Measurements from ENCODE around the gene CDK4.

CDK4 gene

DNA sequence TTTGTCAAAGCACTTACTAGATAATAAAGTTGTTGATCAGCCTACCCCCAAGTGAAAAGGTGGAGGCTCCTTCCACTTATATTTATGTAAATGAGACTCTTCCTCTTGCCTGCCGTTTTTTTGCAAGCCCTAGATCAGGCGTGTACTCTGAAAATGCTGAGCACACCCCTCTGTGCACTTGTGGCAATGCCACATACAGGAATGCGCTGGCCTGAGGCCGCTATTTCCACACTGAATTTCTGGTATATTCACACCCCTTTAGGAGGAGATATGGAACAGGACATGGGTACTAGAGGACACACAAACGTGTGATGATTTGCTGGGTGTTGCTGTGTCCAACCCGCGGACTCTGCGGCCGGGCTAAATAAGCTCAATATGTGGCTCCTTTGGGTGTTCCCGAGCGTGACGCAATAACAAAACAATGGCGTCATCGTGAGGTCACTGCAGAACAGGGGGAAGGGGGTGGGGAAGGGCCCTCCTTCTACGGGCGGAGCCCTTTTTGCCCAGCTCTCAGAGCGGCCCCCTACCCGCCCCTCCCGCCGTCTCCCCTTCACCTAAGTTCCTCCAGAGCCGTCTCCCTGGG lies 7.8 kb downstream of the CDK4 start:
- TF ChIP-seq TAF1 (IDR thresholded peaks at IDR 0.05; ENCODE audit: borderline replicate concordance, insufficient read depth, low read length) (no peak), POLR2AphosphoS5 (IDR thresholded peaks at IDR 0.05; ENCODE audit: low read depth, low read length) (no peak), REST (IDR thresholded peaks at IDR 0.05; ENCODE audit: insufficient read depth in 1 of 2, low read depth in 2 of 2, low read length in 2 of 2) (no peak), FOXP2 (optimal IDR thresholded peaks at IDR 0.05; ENCODE audit: borderline replicate concordance, extremely low read depth, extremely low read length, insufficient read depth) (no peak), SIN3A (IDR thresholded peaks at IDR 0.05; ENCODE audit: borderline replicate concordance, insufficient read depth, low read length) (no peak)

- TF ChIP-seq TAF1 (IDR thresholded peaks at IDR 0.05; ENCODE audit: borderline replicate concordance, insufficient read depth, low read length), result no peak
These were observed 8.3 kb downstream of the CDK4 start for GRCh38 chr12:57743769-57744168.

DNA sequence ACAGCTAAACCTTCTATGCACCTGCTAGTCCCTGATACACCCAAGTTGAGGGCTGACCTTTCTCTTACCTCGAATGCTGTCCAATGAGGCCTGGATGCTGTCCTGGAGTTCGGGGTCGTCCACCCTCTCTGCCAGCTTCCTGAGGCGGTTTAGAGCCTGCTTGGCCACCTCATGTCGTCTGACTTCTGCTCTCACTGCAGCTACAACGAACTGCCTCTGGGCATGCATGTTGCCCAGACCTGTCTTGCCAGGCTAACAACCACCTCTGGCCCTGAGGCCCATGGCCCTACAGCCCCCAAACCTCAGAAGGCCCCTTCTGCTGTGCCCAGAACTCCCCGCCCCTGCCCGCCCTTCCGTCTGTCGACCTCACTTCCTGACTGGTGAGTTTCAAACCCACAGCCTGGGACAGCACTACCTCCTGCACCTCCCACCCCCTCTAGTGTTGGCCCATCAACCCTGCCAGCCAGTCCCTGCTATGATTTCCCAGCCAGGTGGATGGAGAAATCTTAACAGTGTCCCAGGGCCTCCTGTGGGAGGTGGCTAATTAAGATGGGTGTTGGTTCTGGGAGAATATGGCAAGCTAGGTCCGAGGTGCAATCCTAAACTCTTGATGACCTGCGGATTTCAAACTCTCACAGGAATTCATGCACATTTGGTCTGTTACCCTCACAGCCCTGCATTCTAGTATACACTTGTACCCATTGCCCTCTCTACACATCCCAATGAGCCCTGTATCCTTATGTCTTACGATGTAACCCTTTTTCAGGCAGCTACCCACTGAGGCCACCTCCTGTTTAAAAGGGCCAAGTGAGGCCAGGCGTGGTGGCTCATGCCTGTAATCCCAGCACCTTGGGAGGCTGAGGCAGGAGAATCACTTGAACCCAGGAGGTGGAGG lies 10.0 kb downstream of the CDK4 start:
- TF ChIP-seq POLR2AphosphoS5 (IDR thresholded peaks at IDR 0.05; ENCODE audit: low read depth, low read length) (no peak), REST (IDR thresholded peaks at IDR 0.05; ENCODE audit: insufficient read depth in 1 of 2, low read depth in 2 of 2, low read length in 2 of 2) (no peak), SIN3A (IDR thresholded peaks at IDR 0.05; ENCODE audit: borderline replicate concordance, insufficient read depth, low read length) (no peak), FOXP2 (optimal IDR thresholded peaks at IDR 0.05; ENCODE audit: borderline replicate concordance, extremely low read depth, extremely low read length, insufficient read depth) (no peak), TAF1 (IDR thresholded peaks at IDR 0.05; ENCODE audit: borderline replicate concordance, insufficient read depth, low read length) (no peak)

DNA sequence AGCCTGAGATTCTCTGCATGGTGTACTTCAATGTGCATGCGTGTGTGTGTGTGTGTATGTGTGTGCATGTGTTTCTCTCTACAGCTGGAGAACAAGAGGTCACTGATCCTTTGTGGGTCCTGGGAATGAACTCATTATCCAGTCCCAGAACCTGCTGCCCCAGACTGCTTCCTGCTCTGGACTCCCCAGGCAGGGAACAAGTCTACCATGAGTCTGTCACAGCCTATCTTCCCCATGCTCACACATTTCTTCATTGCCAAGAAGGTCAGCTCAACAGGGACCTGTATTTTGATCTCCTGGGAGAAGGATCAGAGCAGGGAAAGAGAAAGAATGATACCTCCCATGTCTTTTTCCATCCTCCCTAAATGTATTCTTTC lies 10.7 kb downstream of the CDK4 start:
- TF ChIP-seq FOXP2 (optimal IDR thresholded peaks at IDR 0.05; ENCODE audit: borderline replicate concordance, extremely low read depth, extremely low read length, insufficient read depth) (no peak), POLR2AphosphoS5 (IDR thresholded peaks at IDR 0.05; ENCODE audit: low read depth, low read length) (no peak), SIN3A (IDR thresholded peaks at IDR 0.05; ENCODE audit: borderline replicate concordance, insufficient read depth, low read length) (no peak), REST (IDR thresholded peaks at IDR 0.05; ENCODE audit: insufficient read depth in 1 of 2, low read depth in 2 of 2, low read length in 2 of 2) (no peak), TAF1 (IDR thresholded peaks at IDR 0.05; ENCODE audit: borderline replicate concordance, insufficient read depth, low read length) (no peak)

- TF ChIP-seq TAF1 (IDR thresholded peaks at IDR 0.05; ENCODE audit: borderline replicate concordance, insufficient read depth, low read length) (no peak), FOXP2 (optimal IDR thresholded peaks at IDR 0.05; ENCODE audit: borderline replicate concordance, extremely low read depth, extremely low read length, insufficient read depth) (no peak), SIN3A (IDR thresholded peaks at IDR 0.05; ENCODE audit: borderline replicate concordance, insufficient read depth, low read length) (no peak), POLR2AphosphoS5 (IDR thresholded peaks at IDR 0.05; ENCODE audit: low read depth, low read length) (no peak), REST (IDR thresholded peaks at IDR 0.05; ENCODE audit: insufficient read depth in 1 of 2, low read depth in 2 of 2, low read length in 2 of 2) (no peak)
These were observed 11.3 kb downstream of the CDK4 start for GRCh38 chr12:57740656-57741412.

Data from PFSK-1 (cell line).